Measurements from ENCODE around the gene ANKRD40CL.
"Not testable (repeated sequence)": the region's sequence is repeated elsewhere in the genome, so short reads cannot be mapped to it uniquely, and the experiment has no call there.

DNA sequence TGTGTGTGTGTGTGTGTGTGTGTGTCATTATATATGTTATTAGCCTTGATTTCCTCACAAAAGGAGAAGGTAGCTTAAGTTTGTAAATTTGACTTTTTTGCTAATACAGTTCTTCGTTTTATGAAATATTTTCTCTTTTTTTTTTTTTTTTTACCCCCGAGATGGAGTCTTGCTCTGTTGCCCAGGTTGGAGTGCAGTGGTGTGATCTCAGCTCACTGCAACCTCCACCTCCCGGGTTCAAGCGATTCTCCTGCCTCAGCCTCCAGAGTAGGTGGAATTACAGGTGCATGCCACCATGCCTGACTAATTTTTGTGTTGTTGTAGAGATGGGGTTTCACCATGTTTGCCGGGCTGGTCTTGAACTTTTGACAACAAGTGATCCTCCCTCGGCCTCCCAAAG is 42.7 kb downstream of the ANKRD40CL start:
- TF ChIP-seq, protein P1, sequence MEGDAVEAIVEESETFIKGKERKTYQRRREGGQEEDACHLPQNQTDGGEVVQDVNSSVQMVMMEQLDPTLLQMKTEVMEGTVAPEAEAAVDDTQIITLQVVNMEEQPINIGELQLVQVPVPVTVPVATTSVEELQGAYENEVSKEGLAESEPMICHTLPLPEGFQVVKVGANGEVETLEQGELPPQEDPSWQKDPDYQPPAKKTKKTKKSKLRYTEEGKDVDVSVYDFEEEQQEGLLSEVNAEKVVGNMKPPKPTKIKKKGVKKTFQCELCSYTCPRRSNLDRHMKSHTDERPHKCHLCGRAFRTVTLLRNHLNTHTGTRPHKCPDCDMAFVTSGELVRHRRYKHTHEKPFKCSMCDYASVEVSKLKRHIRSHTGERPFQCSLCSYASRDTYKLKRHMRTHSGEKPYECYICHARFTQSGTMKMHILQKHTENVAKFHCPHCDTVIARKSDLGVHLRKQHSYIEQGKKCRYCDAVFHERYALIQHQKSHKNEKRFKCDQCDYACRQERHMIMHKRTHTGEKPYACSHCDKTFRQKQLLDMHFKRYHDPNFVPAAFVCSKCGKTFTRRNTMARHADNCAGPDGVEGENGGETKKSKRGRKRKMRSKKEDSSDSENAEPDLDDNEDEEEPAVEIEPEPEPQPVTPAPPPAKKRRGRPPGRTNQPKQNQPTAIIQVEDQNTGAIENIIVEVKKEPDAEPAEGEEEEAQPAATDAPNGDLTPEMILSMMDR (IDR thresholded peaks at IDR 0.05; ENCODE audit: low read length), result not testable (repeated sequence)
- not testable (repeated sequence) for TF ChIP-seq EZH2 (optimal IDR thresholded peaks at IDR 0.05; ENCODE audit: low read depth, low read length)
